A673 (cell line): Measurements from ENCODE around the gene MVP. TPM values are rescaled to one million over a fixed set of nuclear protein-coding genes. Genes with fewer than 3 reads are reported as not detected.
A peak's percentile ranks its signal among the peaks of the same experiment; 100 is the strongest.

Experiments
- BruUV-seq: library from RNA; stranded (reverse); fragments of 400-500 nt; replicated peaks from 2 replicates; lab custom pipeline; 2021; lab: Mats Ljungman, UMichigan
- CTCF ChIA-PET: fragments of 300-600 bp; sonication (Branson Sonifier 250); formaldehyde crosslinking; loops from one replicate; lab custom pipeline; 2022; ENCODE audit warnings: antibody characterized with exemption; lab: Charles Lee
- POLR2A ChIA-PET: fragments of 300-600 bp; sonication (Branson Sonifier 250); formaldehyde crosslinking; loops from one replicate; lab custom pipeline; 2022; ENCODE audit warnings: antibody characterized with exemption; ENCODE audit not compliant: low non-redundant PET; lab: Charles Lee
- DNase-seq: peaks from one replicate; pipeline ENCODE4 v3.0.0-alpha.2; 2015; ENCODE audit warnings: low spot score
- H3K27ac ChIP-seq: fragments of 200-600 bp; sonication (generic); 2 replicates; pipeline ENCODE4 v1.5.1; 2016; ENCODE audit warnings: mixed run types, low read depth, mild to moderate bottlenecking, mixed read lengths, antibody characterized with exemption, low read length; ENCODE audit not compliant: poor library complexity, severe bottlenecking
- H3K27me3 ChIP-seq: fragments of 200-600 bp; sonication (generic); replicated peaks from 2 replicates; pipeline ENCODE4 v1.6.1; 2017; ENCODE audit warnings: mixed run types, low read depth, mild to moderate bottlenecking, mixed read lengths, antibody characterized with exemption, low read length; ENCODE audit not compliant: insufficient read depth, poor library complexity
- H3K36me3 ChIP-seq: fragments of 200-600 bp; sonication (generic); 2 replicates; pipeline ENCODE4 v1.6.1; 2016; ENCODE audit warnings: mixed run types, mild to moderate bottlenecking, mixed read lengths, antibody characterized with exemption, low read length; ENCODE audit not compliant: insufficient read depth, poor library complexity, severe bottlenecking
- H3K4me1 ChIP-seq: fragments of 200-600 bp; sonication (generic); 2 replicates; pipeline ENCODE4 v1.6.1; 2017; ENCODE audit warnings: mixed run types, mild to moderate bottlenecking, mixed read lengths, antibody characterized with exemption, low read length; ENCODE audit not compliant: insufficient read depth, poor library complexity, severe bottlenecking
- H3K4me3 ChIP-seq: fragments of 200-600 bp; sonication (generic); 2 replicates; pipeline ENCODE4 v1.5.1; 2016; ENCODE audit warnings: low read depth, mixed run types, mild to moderate bottlenecking, mixed read lengths, low read length; ENCODE audit not compliant: poor library complexity, severe bottlenecking
- H3K9me3 ChIP-seq: fragments of 200-600 bp; sonication (generic); 2 replicates; pipeline ENCODE4 v1.6.1; 2016; ENCODE audit warnings: mixed run types, low read depth, mild to moderate bottlenecking, mixed read lengths, antibody characterized with exemption, low read length; ENCODE audit not compliant: poor library complexity, severe bottlenecking
- EZH2 ChIP-seq: fragments of 200-600 bp; sonication (generic); IDR thresholded peaks from 2 replicates; pipeline ENCODE4 v1.6.1; 2017; ENCODE audit warnings: borderline replicate concordance, low read depth, mild to moderate bottlenecking, mixed read lengths, antibody characterized with exemption, low read length; ENCODE audit not compliant: poor library complexity, severe bottlenecking
- intact Hi-C: fragments of 100-400 bp; cut with micrococcal nuclease; formaldehyde crosslinking; loops from one replicate; pipeline ENCODE4 v1.10.0; 2022; ENCODE audit not compliant: unreplicated experiment
- total RNA-seq: library from RNA; stranded (reverse); gene quantifications from 2 replicates; pipeline ENCODE4 v1.2.3, GENCODE V29; 2021
- TF ChIP-seq, protein P1 (sequence below): fragments of 300-800, 200-600 bp; sonication (generic); conservative IDR thresholded peaks from 2 replicates; pipeline ENCODE4 v1.5.1; 2017; ENCODE audit warnings: low read depth, mild to moderate bottlenecking, antibody characterized with exemption, low read length, moderate library complexity, mixed read lengths

Gene MVP
- total RNA-seq, 1 experiment from 2014 or later, result 5.6 TPM

DNA sequence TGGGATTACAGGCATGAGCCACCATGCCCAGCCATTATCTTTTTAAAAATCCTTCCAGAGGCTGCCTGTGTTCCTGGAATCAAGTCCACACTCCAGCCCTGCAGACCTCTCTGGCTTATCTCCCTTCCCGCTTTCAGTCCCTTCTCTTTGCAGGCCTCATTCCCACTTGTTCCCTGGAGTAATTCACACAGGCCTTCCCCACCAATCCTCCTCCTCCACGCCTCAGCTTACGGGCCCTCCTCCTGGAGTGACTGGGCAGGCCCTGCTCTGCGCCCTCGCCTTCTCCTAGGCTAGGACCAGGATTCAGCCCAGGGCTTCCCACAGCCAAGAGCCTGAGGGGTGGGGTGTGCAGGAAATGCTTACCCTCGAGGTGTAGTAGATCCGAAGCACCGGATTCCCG lies 40.0 kb downstream of the MVP start:
- intact Hi-C loops, result loop anchor here (10.0 kb wide), 1 partner anchor 45 kb away; the partner anchor contains the start of genes PAGR1 and PRRT2
- POLR2A ChIA-PET, result no interaction called here
- DNase-seq, result no peak
- Histone ChIP-seq H3K4me3 (no peak overlapping the region), H3K36me3 (peaks cover 12% of the 10 kb centered on the region), H3K27me3 (no peaks in the 10 kb centered on the region), H3K9me3 (no peaks in the 10 kb centered on the region), H3K27ac (no peak overlapping the region), H3K4me1 (peaks cover 4% of the 10 kb centered on the region)
- no TSS peak for BruUV-seq
- TF ChIP-seq EZH2, result no peak
- TF ChIP-seq, protein P1, sequence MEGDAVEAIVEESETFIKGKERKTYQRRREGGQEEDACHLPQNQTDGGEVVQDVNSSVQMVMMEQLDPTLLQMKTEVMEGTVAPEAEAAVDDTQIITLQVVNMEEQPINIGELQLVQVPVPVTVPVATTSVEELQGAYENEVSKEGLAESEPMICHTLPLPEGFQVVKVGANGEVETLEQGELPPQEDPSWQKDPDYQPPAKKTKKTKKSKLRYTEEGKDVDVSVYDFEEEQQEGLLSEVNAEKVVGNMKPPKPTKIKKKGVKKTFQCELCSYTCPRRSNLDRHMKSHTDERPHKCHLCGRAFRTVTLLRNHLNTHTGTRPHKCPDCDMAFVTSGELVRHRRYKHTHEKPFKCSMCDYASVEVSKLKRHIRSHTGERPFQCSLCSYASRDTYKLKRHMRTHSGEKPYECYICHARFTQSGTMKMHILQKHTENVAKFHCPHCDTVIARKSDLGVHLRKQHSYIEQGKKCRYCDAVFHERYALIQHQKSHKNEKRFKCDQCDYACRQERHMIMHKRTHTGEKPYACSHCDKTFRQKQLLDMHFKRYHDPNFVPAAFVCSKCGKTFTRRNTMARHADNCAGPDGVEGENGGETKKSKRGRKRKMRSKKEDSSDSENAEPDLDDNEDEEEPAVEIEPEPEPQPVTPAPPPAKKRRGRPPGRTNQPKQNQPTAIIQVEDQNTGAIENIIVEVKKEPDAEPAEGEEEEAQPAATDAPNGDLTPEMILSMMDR, result no peak
- CTCF ChIA-PET, result no interaction called here

DNA sequence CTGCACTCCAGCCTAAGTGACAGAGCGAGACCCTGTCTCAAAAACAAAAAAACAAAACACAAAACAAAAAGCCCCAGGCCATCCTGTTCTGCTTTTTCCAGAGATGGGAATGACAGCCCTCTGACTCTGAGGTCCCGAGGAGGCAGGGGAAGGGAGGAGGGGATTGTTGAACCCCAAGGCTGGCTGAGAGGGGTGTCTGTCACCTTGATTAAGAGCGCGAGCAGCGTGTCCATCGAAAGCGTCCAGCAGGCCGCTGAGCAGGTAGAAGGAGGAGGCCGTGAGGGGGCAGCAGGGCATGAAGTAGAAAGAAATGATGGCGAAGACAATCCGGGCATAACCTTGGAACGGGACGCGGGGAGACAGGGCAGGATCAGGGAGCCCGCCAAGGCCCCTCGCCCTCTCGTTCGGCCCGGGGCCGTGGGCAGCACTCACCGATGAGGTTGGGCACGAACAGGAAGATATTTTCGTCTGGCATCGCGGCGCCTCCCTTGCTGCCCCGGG lies 42.2 kb downstream of the MVP start:
- H3K9me3 ChIP-seq, result no peaks in the 10 kb centered on the region
- intact Hi-C loops, result loop anchor here (2.0 to 10.0 kb wide), 2 partner anchors 48 to 100 kb away; partner anchors contain the start of genes PAGR1, PRRT2 and TMEM219
- no peak for DNase-seq
- no TSS peak for BruUV-seq
- H3K36me3 ChIP-seq, result peaks cover 12% of the 10 kb centered on the region
- TF ChIP-seq EZH2, result no peak
- TF ChIP-seq, protein P1, result no peak
- ChIA-PET POLR2A (no interaction called here), CTCF (no interaction called here)
- no peaks in the 10 kb centered on the region for H3K27me3 ChIP-seq
- H3K4me3 ChIP-seq, result peak overlapping the region; percentile 96
- H3K4me1 ChIP-seq, result peaks cover 4% of the 10 kb centered on the region
- peak overlapping the region; percentile 99 for H3K27ac ChIP-seq

DNA sequence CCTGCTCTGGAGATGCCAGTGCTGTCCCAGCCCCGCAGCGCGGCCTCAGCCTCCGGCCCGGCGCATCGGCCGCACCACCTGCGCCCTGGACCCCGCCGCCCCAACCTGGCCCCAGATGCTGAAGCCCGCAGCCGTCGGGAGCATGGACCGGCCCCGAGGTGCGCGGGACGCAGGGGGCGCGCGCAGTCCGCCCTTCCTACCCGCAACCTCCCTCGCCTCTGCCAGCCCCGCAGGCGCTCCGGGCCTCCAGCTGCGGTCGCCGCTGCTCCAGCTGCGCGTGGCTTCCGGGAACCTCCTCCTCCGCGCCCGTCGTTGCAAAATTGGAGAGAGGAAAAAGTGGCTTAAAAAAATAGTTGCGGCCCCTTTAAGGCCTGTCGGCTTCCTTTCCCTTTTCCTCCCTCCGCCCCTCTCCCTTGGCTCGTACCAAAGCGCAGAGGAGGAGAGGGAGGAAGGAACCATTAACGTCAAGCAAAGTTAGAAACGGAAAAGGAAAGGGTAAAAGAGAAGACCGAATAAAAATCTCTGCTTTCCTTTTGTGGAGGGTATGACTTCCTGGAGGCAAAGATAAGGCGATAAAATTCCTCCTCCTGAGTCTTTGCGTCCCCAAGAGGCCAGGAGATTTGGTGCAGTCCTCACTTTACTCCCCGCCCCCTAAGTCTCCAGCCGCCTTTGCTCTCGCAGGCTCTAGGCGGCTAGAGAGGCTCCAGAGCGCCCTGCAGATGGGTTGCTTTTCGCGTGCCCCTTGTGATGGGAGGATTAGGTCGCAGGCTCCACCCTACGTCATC lies 42.8 kb downstream of the MVP start, which contains the start of gene CDIPT:
Gene CDIPT (minus strand): TSS at position 343 of the 785 bp plus-strand sequence. CDS start 369 bp downstream, outside the sequence.
- Histone ChIP-seq H3K9me3 (no peaks in the 10 kb centered on the region), H3K4me1 (peaks cover 4% of the 10 kb centered on the region), H3K36me3 (peaks cover 12% of the 10 kb centered on the region), H3K4me3 (peak within 1 kb of the TSS; percentile 96), H3K27ac (peak within 1 kb of the TSS; percentile 99), H3K27me3 (no peaks in the 10 kb centered on the region)
- ChIA-PET CTCF (interaction anchor here (0.5 to 1.1 kb wide), 3 partner anchors 15 to 148 kb away, joined by 6 to 7 read pairs (median 7); partner anchors contain the start of gene MAZ), POLR2A (no interaction called here)
- TF ChIP-seq, protein P1, result peak; percentile 88
- TF ChIP-seq EZH2, result no peak
- peak; percentile 99 for DNase-seq
- TSS peak; percentile 78 for BruUV-seq
- intact Hi-C loops, result loop anchor here (2.0 to 10.0 kb wide), 2 partner anchors 48 to 100 kb away; partner anchors contain the start of genes PAGR1, PRRT2 and TMEM219
